Pancreas (tissue), 10 donors: ENCODE measurements around the gene GPC5. TPM values are rescaled to one million over a fixed set of nuclear protein-coding genes. Genes with fewer than 3 reads are reported as not detected.

Experiments
- ATAC-seq, 4 donors: fragments of 200-7000 bp; cut with Tn5 transposase; one replicate each; pipeline versions ENCODE4 v1.8.0 to v1.9.1; 2020; ENCODE audit warnings: mild to moderate bottlenecking in 4 of 4, moderate library complexity in 4 of 4
- DNase-seq, 6 donors: peaks; one replicate each; pipeline ENCODE4 v3.0.0-alpha.2; 2020
- FAIRE-seq: peaks from 2 replicates; lab custom pipeline; 2012; peaks lifted over from hg19 to GRCh38; lab: Jason Lieb, UNC
- H3K27ac ChIP-seq, 4 donors: fragments of 200-600 bp; sonication (generic); 1 replicate in 3 of 4; 2 replicates in 1 of 4; pipeline versions ENCODE4 v1.5.0 to v1.8.0; 2020
- H3K27me3 ChIP-seq, 4 donors: fragments of 200-600 bp; one replicate each; pipeline ENCODE4 v1.8.0; 2021
- H3K36me3 ChIP-seq, 3 donors: fragments of 200-600 bp; sonication (generic) in 1 of 3; one replicate each; pipeline versions ENCODE4 v1.5.0 to v1.8.0; 2020 to 2021
- H3K4me1 ChIP-seq, 3 donors: fragments of 200-600 bp; one replicate each; pipeline ENCODE4 v1.8.0; 2021
- H3K4me3 ChIP-seq, 4 donors: fragments of 200-600 bp; sonication (generic) in 2 of 4; one replicate each; pipeline versions ENCODE4 v1.5.0 to v1.8.0; 2020 to 2021
- H3K9me3 ChIP-seq, 4 donors: fragments of 200-600 bp; one replicate each; pipeline ENCODE4 v1.8.0; 2021
- WGBS, 2 donors: extraction: QIAGEN DNeasy Blood & Tissue Kit; methylation state at CpG; one replicate each; pipeline ENCODE4 v1.1.7; 2013; 5-methylcytosine and 5-hydroxymethylcytosine counted together
- intact Hi-C, 3 donors: fragments of 100-400 bp; cut with DNase I; formaldehyde crosslinking; loops; one replicate each; pipeline versions ENCODE4 v1.11.1 to v1.14.2; 2022
- polyA plus RNA-seq, 2 donors: library from polyadenylated mRNA; stranded (reverse); fragments of 200-250 nt; gene quantifications; one replicate each; pipeline ENCODE4 v1.2.3, GENCODE V29; 2013
- total RNA-seq, 6 donors: library from RNA; stranded (reverse); fragmentation: NEBNext Ultra II Directional in 4 of 6; extraction: Animal tissue kit (Norgen Biotek cat#: 25700) in 4 of 6; gene quantifications; one replicate each; pipeline versions ENCODE4 v1.2.1 to v1.2.4, GENCODE V29; 2021 to 2023
- TF ChIP-seq, protein P1 (sequence below), 4 donors: fragments of 200-600 bp; sonication (generic) in 3 of 4; IDR thresholded peaks; one replicate each; pipeline versions ENCODE4 v1.5.0 to v1.8.0; 2021; ENCODE audit warnings: antibody characterized with exemption in 4 of 4
- donor health status: healthy with polysubstance abuse.
- donor health status: DM: no; HTN: no; CAD: no; lungs with moderate emphysema.
- donor health status: DM: no; HTN: no; CAD: no.
- donor health status: control.
- donor health status: control.
- donor health status: Bipolar disorder and iron deficiency.
- donor health status: DM: yes; HTN: yes; CAD: no.
- donor health status: DM: no; HTN: no; CAD: no.
- donor health status: DM: no; HTN: no; CAD: no.
- donor health status: DM: yes; HTN: yes; CAD: no.

The GPC5 gene
- total and polyA plus RNA-seq, 8 donors, result 0.12 to 0.35 (median 0.35) TPM; not detected in 5

DNA sequence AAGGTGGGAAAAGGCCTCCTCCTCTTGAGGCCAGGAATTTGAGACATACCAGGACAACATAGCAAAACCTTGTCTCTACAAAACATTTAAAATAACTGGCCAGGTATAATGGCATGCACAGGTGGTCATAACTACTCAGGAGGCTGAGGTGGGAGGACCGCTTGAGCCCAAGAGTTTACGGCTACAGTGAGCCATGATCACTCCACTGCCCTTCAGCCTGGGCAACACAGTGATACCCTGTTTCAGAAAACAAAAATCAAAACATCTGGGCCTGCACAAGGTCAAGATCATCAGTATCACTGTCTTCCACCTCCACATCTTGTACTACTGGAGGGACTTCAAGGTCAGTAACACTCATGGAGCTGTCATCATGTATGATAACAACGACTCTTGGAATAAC lies 1085.5 kb downstream of the GPC5 start:
- TF ChIP-seq, protein P1, sequence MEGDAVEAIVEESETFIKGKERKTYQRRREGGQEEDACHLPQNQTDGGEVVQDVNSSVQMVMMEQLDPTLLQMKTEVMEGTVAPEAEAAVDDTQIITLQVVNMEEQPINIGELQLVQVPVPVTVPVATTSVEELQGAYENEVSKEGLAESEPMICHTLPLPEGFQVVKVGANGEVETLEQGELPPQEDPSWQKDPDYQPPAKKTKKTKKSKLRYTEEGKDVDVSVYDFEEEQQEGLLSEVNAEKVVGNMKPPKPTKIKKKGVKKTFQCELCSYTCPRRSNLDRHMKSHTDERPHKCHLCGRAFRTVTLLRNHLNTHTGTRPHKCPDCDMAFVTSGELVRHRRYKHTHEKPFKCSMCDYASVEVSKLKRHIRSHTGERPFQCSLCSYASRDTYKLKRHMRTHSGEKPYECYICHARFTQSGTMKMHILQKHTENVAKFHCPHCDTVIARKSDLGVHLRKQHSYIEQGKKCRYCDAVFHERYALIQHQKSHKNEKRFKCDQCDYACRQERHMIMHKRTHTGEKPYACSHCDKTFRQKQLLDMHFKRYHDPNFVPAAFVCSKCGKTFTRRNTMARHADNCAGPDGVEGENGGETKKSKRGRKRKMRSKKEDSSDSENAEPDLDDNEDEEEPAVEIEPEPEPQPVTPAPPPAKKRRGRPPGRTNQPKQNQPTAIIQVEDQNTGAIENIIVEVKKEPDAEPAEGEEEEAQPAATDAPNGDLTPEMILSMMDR (IDR thresholded peaks at IDR 0.05), result no peak
- H3K9me3 ChIP-seq, result no peaks in the 10 kb centered on the region
- H3K27me3 ChIP-seq, result no peaks in the 10 kb centered on the region
- no peaks in the 10 kb centered on the region for H3K4me1 ChIP-seq
- ATAC-seq, result no peak
- no peak for FAIRE-seq
- intact Hi-C loops, result no loop called here
- no peak for DNase-seq
- no peaks in the 10 kb centered on the region for H3K36me3 ChIP-seq
- 74 to 77% methylated on average over 3 of the region's 3 CpGs for WGBS, 2 donors
- no peak overlapping the region for H3K4me3 ChIP-seq
- no peak overlapping the region for H3K27ac ChIP-seq

GRCh38 chr13:92487238-92487637 lies 1088.8 kb downstream of the GPC5 start:
- Histone ChIP-seq H3K9me3 (no peaks in the 10 kb centered on the region), H3K4me3 (no peak overlapping the region), H3K27ac (no peak overlapping the region), H3K27me3 (no peaks in the 10 kb centered on the region), H3K4me1 (no peaks in the 10 kb centered on the region), H3K36me3 (no peaks in the 10 kb centered on the region)
- FAIRE-seq, result no peak
- no peak for DNase-seq
- TF ChIP-seq, protein P1 (IDR thresholded peaks at IDR 0.05), result no peak
- no peak for ATAC-seq
- intact Hi-C loops, result no loop called here

DNA sequence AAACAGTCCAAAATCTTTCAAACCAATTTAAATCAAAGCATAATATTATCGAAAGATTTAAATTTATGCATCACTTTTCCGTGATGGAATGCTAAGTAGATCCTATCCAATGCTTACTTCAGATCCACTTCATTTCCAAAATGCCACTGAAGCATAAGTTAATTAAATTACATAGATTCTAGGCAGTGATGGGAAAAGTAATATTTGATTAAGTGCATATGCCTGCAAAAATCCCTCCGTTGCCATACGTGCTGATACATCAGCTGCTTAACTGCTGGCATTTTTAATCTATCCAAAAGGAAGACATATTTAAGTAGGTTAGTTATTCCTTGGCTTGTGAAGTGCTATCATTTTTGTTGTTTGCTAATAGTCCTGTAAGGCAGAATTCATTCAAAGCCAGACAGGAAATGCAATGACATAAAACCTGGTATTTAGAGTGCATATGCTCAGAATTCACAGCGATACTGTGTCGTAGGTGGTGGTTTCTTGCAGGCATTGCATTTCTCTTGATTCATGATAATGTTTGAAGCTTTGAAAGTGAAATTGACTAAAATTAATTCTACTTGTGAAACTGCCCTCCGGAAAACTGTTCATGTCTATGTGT lies 1089.9 kb downstream of the GPC5 start:
- ATAC-seq (no peak), DNase-seq (no peak), FAIRE-seq (no peak)
- WGBS, 2 donors, result 81 to 85% methylated on average over 7 of the region's 7 CpGs
- H3K9me3 ChIP-seq, result no peaks in the 10 kb centered on the region
- no peak overlapping the region for H3K27ac ChIP-seq
- intact Hi-C loops, result no loop called here
- no peak overlapping the region for H3K4me3 ChIP-seq
- H3K36me3 ChIP-seq, result no peaks in the 10 kb centered on the region
- TF ChIP-seq, protein P1 (IDR thresholded peaks at IDR 0.05), result no peak
- no peaks in the 10 kb centered on the region for H3K4me1 ChIP-seq
- H3K27me3 ChIP-seq, result no peaks in the 10 kb centered on the region

- intact Hi-C loops, result no loop called here
- H3K27me3 ChIP-seq, result no peaks in the 10 kb centered on the region
- no peak for DNase-seq
- no peak for ATAC-seq
- no peaks in the 10 kb centered on the region for H3K4me1 ChIP-seq
- H3K9me3 ChIP-seq, result no peaks in the 10 kb centered on the region
- no peaks in the 10 kb centered on the region for H3K36me3 ChIP-seq
- H3K27ac ChIP-seq, result no peak overlapping the region
- no peak for FAIRE-seq
- TF ChIP-seq, protein P1 (IDR thresholded peaks at IDR 0.05), result no peak
- H3K4me3 ChIP-seq, result no peak overlapping the region
These were observed 1093.4 kb downstream of the GPC5 start for GRCh38 chr13:92491839-92492238.

DNA sequence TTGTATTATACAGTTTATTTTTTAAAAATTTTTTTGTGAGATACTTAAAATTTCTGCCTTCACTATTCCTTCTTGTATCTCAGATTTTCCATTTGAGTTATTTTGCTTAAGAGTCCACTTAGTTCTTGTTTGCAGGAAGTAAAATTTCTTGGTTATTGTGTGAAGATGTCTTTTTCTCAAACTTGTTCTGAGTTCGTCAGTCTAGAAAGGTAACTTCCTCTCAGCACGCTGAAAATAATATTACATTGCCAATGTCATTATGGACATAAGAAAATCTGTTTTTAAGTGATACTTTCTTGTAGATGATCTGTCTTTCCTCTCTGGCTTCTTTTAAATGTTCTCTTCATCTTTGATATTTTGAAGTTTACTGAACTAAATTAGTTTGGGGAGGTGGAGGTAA lies 1096.5 kb downstream of the GPC5 start:
- H3K4me1 ChIP-seq, result no peaks in the 10 kb centered on the region
- H3K36me3 ChIP-seq, result no peaks in the 10 kb centered on the region
- no peak for DNase-seq
- H3K27me3 ChIP-seq, result no peaks in the 10 kb centered on the region
- intact Hi-C loops, result no loop called here
- no peaks in the 10 kb centered on the region for H3K9me3 ChIP-seq
- TF ChIP-seq, protein P1 (IDR thresholded peaks at IDR 0.05), result no peak
- FAIRE-seq, result no peak
- H3K4me3 ChIP-seq, result no peak overlapping the region
- 77 to 83% methylated on average over 2 of the region's 2 CpGs for WGBS, 2 donors
- no peak overlapping the region for H3K27ac ChIP-seq
- no peak for ATAC-seq
